Iris pigment epithelial cell (primary cell): ENCODE measurements around the gene CELA2B.

Source experiments
- DNase-seq: peaks from one replicate; pipeline ENCODE4 v3.0.0-alpha.2; 2011; ENCODE audit warnings: low read depth

CELA2B gene

GRCh38 chr1:15526021-15526489 is 50.2 kb downstream of the CELA2B start:
- no peak for DNase-seq

DNA sequence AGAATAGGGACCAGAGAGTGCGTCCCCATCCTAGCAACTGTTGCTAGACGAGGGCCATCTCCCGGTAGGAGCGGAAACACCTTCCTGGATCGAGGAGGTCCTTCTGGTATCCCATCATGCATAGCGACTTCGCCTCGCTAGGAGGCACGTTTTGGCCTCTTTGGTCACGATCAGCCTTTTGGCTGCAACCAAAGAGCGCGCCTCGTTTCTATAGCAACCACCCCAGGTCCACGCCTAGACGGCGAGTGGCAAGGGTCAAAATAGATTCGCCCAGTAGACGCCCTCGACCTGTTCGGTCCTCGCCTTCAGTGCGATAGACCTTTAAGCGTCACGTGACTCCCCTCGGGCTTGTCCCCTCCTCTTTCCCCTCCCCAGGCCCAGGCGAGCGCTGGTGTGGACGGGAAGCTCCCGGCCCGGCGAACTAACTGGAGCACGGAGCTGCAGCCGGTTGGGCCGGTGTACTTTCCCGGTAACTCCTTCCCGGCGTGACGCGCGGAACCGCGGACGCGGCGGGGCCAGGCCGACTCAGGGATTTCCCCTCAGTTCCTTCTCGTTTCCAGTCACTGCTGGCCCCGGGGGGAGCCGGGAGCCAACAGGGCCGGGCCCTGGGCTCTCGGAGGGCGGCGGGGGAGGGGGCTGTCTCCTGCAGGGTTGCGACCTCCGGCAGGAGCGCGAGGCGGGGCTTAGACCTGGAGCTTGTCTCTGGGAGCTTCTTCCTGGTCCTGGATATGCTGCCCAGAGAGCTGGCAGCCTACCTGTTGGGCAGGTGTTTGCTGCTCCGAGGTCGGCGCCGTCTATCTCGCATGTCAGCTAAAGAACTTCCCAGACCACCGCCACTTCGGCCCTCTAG is 50.8 kb downstream of the CELA2B start, which contains the start of gene DNAJC16:
Gene DNAJC16 (plus strand): TSS at position 359 of the 850 bp plus-strand sequence. CDS start 2,258 bp downstream, outside the sequence.
- DNase-seq = peak; percentile 100

DNA sequence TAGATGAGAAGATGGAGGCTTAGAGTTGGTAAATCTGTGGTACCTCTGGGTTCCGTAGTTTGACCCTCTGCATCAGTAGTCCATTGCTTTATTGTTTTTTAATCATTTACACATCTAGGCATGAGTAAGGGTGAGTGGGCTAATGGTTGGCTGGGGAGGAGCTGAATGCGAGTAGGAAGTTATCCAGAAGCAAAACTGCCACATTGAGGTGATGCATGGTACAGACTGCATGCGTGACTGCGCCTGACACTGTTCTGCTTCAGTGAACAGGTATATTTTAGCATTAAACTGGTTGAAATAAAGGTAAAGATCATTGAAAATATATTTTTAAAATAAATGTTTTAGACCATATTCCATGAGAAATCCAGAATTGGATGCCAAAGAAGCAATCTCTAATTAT is 55.1 kb downstream of the CELA2B start:
- DNase-seq = no peak

DNA sequence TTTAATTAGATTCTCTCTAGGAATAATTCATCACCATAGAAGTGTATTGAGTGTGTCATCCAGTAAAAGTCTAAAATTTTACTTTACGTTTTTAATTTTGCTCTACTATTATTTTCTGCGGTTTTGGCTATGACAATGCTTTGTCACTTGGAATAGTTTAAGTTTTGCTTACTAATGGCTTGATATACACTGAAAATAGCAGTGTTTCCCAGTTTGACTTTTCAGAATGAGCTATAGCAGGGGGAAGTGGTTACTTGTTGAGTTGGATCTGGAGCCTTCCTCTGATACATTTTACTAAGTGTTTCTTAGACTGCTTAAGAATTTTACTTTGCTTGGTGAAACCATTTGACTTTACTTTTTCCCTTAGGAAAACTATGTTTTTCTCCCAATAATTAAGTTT is 55.8 kb downstream of the CELA2B start:
- no peak for DNase-seq

DNA sequence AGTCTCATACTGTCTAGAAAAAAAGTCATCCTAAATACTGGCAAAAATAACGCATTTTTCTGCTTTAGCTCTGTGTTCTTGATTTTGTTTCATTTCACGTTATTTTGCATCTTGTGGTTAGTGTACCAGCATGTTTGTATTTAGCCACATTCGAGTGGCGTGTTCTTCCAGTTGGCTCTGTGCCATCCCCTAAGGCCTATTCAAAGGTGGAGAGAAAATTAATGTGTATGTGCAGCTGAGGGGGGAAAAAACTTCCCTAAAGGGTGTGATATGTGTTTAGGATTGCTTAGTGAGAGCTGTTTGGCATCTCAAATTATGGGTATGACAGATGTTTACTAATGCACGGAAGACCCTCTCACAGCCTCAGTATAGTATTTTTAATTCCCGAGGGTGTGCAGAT is 62.9 kb downstream of the CELA2B start:
- no peak for DNase-seq

DNA sequence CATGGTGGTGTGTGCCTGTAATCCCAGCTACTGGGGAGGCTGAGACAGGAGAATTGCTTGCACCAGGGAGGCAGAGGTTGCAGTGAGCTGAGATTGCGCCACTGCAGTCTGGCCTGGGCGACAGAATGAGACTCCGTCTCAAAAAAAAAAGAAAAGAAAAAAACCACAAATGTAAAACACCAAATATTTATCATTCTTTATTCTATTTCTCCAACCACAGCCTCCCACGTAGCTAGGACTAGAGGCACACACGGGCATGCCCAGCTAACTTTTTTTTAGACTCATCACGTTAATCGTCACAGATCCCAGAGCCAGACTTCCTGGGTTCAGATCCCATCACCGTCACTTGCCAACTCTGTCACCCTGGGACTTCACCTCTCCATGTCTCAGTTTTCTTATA is 64.3 kb downstream of the CELA2B start:
- peak; percentile 84 for DNase-seq
